Neural progenitor cell (in vitro differentiated cells): Measurements from ENCODE around the gene ACSM2B.

Experiments
- EZH2 ChIP-seq: fragments of 200-600 bp; sonication (generic); IDR thresholded peaks from 2 replicates; pipeline ENCODE4 v1.6.1; 2017; ENCODE audit warnings: antibody characterized with exemption, mild to moderate bottlenecking, moderate library complexity
- EZH2phosphoT487 ChIP-seq: fragments of 200-600 bp; sonication (generic); IDR thresholded peaks from 2 replicates; pipeline ENCODE4 v1.6.1; 2017; ENCODE audit warnings: antibody characterized with exemption
- TF ChIP-seq, protein P1 (sequence below): fragments of 200-600 bp; sonication (generic); IDR thresholded peaks from 2 replicates; pipeline ENCODE4 v1.5.1; 2017; ENCODE audit warnings: antibody characterized with exemption, mild to moderate bottlenecking

DNA sequence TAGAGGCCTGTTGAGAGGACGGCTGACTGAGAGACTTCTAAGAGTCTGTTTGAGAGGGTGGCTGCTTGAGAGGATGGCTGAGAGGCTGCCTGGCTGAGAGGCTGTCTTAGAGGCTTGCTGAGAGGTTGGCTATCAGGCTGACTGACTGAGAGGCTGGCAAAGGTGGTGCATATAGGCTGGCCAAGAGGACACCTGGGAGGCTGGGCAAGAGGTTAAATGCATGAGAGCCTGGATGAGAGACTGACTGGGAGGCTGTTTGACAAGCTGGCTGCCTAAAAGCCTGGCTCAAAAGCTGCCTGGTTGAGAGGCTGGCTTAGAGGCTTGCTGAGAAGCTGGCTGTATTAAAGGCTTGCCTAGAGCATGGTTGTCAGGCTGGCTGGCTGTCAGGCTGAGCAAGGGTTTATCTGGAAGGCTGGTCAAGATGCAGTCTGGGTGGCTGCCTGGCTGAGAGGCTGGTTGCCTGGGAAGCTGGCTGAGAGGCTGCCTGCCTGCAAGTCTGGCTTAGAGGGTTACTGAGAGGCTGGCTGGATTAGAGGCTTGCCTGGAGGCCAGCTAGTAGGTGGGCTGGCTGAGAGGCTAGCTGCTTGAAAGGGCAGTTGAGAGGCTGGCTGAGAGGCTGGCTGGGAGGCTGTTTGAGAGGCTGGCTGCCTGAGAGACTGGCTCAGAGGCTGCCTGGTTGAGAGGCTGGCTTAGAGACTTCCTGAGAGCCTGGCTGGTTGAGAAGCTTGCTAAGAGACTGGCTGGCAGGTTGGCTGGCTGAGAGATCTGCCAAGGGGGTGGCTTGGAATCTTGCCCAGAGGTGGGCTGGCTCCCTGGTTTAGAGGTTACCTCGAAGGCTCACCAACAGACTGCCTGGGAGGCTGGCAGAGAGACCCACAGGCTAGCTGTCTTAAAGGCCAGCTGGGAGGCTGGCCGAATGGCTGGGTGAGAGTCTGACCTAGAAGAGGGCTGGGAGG, 38.3 kb upstream of the ACSM2B start:
- TF ChIP-seq, protein P1, sequence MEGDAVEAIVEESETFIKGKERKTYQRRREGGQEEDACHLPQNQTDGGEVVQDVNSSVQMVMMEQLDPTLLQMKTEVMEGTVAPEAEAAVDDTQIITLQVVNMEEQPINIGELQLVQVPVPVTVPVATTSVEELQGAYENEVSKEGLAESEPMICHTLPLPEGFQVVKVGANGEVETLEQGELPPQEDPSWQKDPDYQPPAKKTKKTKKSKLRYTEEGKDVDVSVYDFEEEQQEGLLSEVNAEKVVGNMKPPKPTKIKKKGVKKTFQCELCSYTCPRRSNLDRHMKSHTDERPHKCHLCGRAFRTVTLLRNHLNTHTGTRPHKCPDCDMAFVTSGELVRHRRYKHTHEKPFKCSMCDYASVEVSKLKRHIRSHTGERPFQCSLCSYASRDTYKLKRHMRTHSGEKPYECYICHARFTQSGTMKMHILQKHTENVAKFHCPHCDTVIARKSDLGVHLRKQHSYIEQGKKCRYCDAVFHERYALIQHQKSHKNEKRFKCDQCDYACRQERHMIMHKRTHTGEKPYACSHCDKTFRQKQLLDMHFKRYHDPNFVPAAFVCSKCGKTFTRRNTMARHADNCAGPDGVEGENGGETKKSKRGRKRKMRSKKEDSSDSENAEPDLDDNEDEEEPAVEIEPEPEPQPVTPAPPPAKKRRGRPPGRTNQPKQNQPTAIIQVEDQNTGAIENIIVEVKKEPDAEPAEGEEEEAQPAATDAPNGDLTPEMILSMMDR: no peak
- TF ChIP-seq EZH2phosphoT487 (no peak), EZH2 (no peak)
